ENCODE data around the gene TOMM7.
A peak's percentile ranks its signal among the peaks of the same experiment; 100 is the strongest.
"Not testable (repeated sequence)": the region's sequence is repeated elsewhere in the genome, so short reads cannot be mapped to it uniquely, and the experiment has no call there.

The TOMM7 gene

DNA sequence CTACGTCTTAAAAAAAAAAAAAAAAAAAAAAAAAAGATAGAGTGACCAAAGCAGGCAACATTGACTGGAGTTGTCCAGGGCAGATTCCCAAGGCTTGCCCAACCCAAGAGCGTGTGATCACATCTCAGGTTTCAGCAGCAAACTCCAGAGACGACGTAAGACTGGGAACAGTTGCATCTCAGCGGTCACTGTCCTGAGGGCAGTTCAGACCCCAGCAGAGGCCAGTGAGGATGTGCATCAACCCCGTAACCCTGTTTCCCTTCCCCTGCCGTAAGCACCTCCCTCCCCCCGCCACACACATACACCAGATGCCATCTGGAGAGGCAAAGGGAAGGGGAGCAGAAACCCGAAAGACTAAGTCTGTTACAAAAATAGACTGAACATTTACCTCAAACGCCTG, 19.3 kb upstream of the TOMM7 start:
- TF ChIP-seq, protein P1, sequence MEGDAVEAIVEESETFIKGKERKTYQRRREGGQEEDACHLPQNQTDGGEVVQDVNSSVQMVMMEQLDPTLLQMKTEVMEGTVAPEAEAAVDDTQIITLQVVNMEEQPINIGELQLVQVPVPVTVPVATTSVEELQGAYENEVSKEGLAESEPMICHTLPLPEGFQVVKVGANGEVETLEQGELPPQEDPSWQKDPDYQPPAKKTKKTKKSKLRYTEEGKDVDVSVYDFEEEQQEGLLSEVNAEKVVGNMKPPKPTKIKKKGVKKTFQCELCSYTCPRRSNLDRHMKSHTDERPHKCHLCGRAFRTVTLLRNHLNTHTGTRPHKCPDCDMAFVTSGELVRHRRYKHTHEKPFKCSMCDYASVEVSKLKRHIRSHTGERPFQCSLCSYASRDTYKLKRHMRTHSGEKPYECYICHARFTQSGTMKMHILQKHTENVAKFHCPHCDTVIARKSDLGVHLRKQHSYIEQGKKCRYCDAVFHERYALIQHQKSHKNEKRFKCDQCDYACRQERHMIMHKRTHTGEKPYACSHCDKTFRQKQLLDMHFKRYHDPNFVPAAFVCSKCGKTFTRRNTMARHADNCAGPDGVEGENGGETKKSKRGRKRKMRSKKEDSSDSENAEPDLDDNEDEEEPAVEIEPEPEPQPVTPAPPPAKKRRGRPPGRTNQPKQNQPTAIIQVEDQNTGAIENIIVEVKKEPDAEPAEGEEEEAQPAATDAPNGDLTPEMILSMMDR (IDR thresholded peaks at IDR 0.05; ENCODE audit: low read depth, low read length, poor library complexity, severe bottlenecking), result no peak
- TF ChIP-seq EZH2phosphoT487 (IDR thresholded peaks at IDR 0.05; ENCODE audit: borderline replicate concordance, low read length), result no peak
- H3K4me2 ChIP-seq (ENCODE audit: low read length), result no peak overlapping the region
- H3K4me3 ChIP-seq (ENCODE audit: low read length), result no peak overlapping the region
- no peaks in the 10 kb centered on the region for H4K20me1 ChIP-seq (ENCODE audit: control insufficient read depth, insufficient read depth, low read depth, low read length)
- H3F3A ChIP-seq (ENCODE audit: control insufficient read depth, insufficient read depth), result no peaks in the 10 kb centered on the region
- no peaks in the 10 kb centered on the region for H3K36me3 ChIP-seq (ENCODE audit: control insufficient read depth, low read length)
- H3K9me2 ChIP-seq (replicated peaks; ENCODE audit: control insufficient read depth, low read length), result no peaks in the 10 kb centered on the region
- H3K79me2 ChIP-seq (ENCODE audit: control insufficient read depth, low read length), result no peaks in the 10 kb centered on the region
- no peak overlapping the region for H3K27ac ChIP-seq (ENCODE audit: low read depth, low read length)
- H3K4me1 ChIP-seq (ENCODE audit: control insufficient read depth, low read length), result no peaks in the 10 kb centered on the region
- peaks cover 3% of the 10 kb centered on the region; the same call in 1 of the 2 replicates for H3K9me3 ChIP-seq (ENCODE audit: control insufficient read depth, insufficient read depth, low read length)
- peaks cover 7% of the 10 kb centered on the region; the same call in 1 of the 2 replicates for H3K27me3 ChIP-seq (ENCODE audit: control insufficient read depth, low read length)

DNA sequence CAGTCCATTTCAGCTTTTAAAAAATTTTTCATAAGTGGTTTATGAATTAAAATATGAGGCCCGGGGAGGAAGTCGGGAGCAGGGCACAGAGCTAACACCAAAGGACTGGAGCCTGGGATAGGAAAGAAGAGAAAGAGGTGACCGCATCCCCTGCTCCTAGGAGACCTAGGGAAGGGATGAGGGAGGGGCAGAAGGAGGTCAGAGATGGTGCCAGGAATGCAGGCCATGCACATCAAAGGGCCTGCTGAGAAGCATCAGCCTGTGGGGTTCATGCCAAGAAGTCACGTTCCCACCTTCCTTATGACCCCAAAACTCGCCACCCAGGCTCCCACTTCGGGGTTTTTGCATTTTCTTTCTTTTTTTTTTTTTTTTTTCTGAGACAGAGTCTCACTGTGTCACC, 14.7 kb upstream of the TOMM7 start:
- H3K36me3 ChIP-seq (ENCODE audit: control insufficient read depth, low read length), result no peaks in the 10 kb centered on the region

DNA sequence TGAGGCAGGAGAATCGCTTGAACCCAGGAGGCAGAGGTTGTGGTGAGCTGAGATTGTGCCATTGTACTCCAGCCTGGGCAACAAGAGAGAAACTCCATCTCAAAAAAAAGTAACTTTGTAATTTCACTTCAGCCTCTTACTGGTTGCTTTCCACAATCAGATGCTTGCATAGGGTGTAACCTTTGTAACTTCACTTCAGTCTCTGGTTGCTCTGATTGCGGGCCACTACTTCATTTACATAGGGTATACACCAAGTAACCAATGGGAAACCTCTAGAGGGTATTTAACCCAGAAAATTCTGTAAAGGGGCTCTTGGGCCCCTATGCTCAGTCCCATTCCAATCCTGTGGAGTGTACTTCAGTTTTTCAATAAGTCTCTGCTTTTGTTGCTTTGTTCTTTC, 13.9 kb upstream of the TOMM7 start:
- H3K79me2 ChIP-seq (ENCODE audit: control insufficient read depth, low read length); H3K27ac ChIP-seq (ENCODE audit: low read depth, low read length); H4K20me1 ChIP-seq (ENCODE audit: control insufficient read depth, insufficient read depth, low read depth, low read length); H3K4me3 ChIP-seq (ENCODE audit: low read length); H3K4me2 ChIP-seq (ENCODE audit: low read length); H3F3A ChIP-seq (ENCODE audit: control insufficient read depth, insufficient read depth); H3K27me3 ChIP-seq (ENCODE audit: control insufficient read depth, low read length); H3K9me2 ChIP-seq (replicated peaks; ENCODE audit: control insufficient read depth, low read length); H3K36me3 ChIP-seq (ENCODE audit: control insufficient read depth, low read length); H3K9me3 ChIP-seq (ENCODE audit: control insufficient read depth, insufficient read depth, low read length): not testable (repeated sequence)
- H3K4me1 ChIP-seq (ENCODE audit: control insufficient read depth, low read length), result peaks cover 18% of the 10 kb centered on the region

More for the DNA sequence above, 14.7 kb upstream of the TOMM7 start:
- Histone ChIP-seq H3K4me3 (ENCODE audit: low read length) (no peak overlapping the region), H4K20me1 (ENCODE audit: control insufficient read depth, insufficient read depth, low read depth, low read length) (no peaks in the 10 kb centered on the region), H3K79me2 (ENCODE audit: control insufficient read depth, low read length) (no peaks in the 10 kb centered on the region), H3K27me3 (ENCODE audit: control insufficient read depth, low read length) (peaks cover 7% of the 10 kb centered on the region; the same call in 1 of the 2 replicates), H3K4me1 (ENCODE audit: control insufficient read depth, low read length) (peaks cover 18% of the 10 kb centered on the region), H3K4me2 (ENCODE audit: low read length) (no peak overlapping the region), H3K27ac (ENCODE audit: low read depth, low read length) (no peak overlapping the region), H3F3A (ENCODE audit: control insufficient read depth, insufficient read depth) (no peaks in the 10 kb centered on the region), H3K9me3 (ENCODE audit: control insufficient read depth, insufficient read depth, low read length) (no peaks in the 10 kb centered on the region), H3K9me2 (replicated peaks; ENCODE audit: control insufficient read depth, low read length) (no peaks in the 10 kb centered on the region)
- TF ChIP-seq EZH2phosphoT487 (IDR thresholded peaks at IDR 0.05; ENCODE audit: borderline replicate concordance, low read length), result no peak
- TF ChIP-seq, protein P1 (IDR thresholded peaks at IDR 0.05; ENCODE audit: low read depth, low read length, poor library complexity, severe bottlenecking), result no peak

DNA sequence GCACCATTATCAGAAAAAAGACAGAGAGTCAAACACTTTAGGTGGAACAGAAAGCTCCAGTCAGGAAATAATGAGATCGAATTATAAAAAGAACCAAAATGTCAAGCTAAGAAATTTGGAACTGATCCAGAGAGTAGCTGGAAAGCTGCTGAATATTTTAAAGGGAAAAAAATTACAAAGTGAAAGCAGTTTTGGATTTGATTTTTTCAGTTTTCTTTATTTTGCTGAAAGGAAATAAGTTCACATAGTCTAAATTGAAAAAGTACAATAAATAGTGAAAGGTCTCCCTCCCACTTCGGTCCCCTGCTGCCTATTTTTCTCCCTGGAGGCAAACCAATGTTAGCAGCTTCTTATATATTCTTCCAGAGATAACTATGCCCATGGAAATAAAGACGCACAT, 11.3 kb upstream of the TOMM7 start:
- Histone ChIP-seq H3K9me3 (ENCODE audit: control insufficient read depth, insufficient read depth, low read length) (no peaks in the 10 kb centered on the region), H3K27ac (ENCODE audit: low read depth, low read length) (no peak overlapping the region), H3K4me1 (ENCODE audit: control insufficient read depth, low read length) (peaks cover 18% of the 10 kb centered on the region), H3F3A (ENCODE audit: control insufficient read depth, insufficient read depth) (no peaks in the 10 kb centered on the region), H3K27me3 (ENCODE audit: control insufficient read depth, low read length) (peaks cover 4% of the 10 kb centered on the region; the same call in 1 of the 2 replicates), H3K4me3 (ENCODE audit: low read length) (no peak overlapping the region), H3K36me3 (ENCODE audit: control insufficient read depth, low read length) (no peaks in the 10 kb centered on the region), H3K79me2 (ENCODE audit: control insufficient read depth, low read length) (no peaks in the 10 kb centered on the region), H3K4me2 (ENCODE audit: low read length) (peak overlapping the region; percentile 31), H4K20me1 (ENCODE audit: control insufficient read depth, insufficient read depth, low read depth, low read length) (no peaks in the 10 kb centered on the region), H3K9me2 (replicated peaks; ENCODE audit: control insufficient read depth, low read length) (no peaks in the 10 kb centered on the region)
- no peak for TF ChIP-seq EZH2phosphoT487 (IDR thresholded peaks at IDR 0.05; ENCODE audit: borderline replicate concordance, low read length)

Data from DOHH2 (cell line).